A673 (cell line): Measurements from ENCODE around the gene CUX1. TPM values are rescaled to one million over a fixed set of nuclear protein-coding genes. Genes with fewer than 3 reads are reported as not detected.

Experiments used
- BruUV-seq: library from RNA; stranded (reverse); fragments of 400-500 nt; replicated peaks from 2 replicates; lab custom pipeline; 2021; lab: Mats Ljungman, UMichigan
- CTCF ChIA-PET: fragments of 300-600 bp; sonication (Branson Sonifier 250); formaldehyde crosslinking; loops from one replicate; lab custom pipeline; 2022; ENCODE audit warnings: antibody characterized with exemption; lab: Charles Lee
- POLR2A ChIA-PET: fragments of 300-600 bp; sonication (Branson Sonifier 250); formaldehyde crosslinking; loops from one replicate; lab custom pipeline; 2022; ENCODE audit warnings: antibody characterized with exemption; ENCODE audit not compliant: low non-redundant PET; lab: Charles Lee
- DNase-seq: peaks from one replicate; pipeline ENCODE4 v3.0.0-alpha.2; 2015; ENCODE audit warnings: low spot score
- H3K27ac ChIP-seq: fragments of 200-600 bp; sonication (generic); 2 replicates; pipeline ENCODE4 v1.5.1; 2016; ENCODE audit warnings: mixed run types, low read depth, mild to moderate bottlenecking, mixed read lengths, antibody characterized with exemption, low read length; ENCODE audit not compliant: poor library complexity, severe bottlenecking
- H3K27me3 ChIP-seq: fragments of 200-600 bp; sonication (generic); replicated peaks from 2 replicates; pipeline ENCODE4 v1.6.1; 2017; ENCODE audit warnings: mixed run types, low read depth, mild to moderate bottlenecking, mixed read lengths, antibody characterized with exemption, low read length; ENCODE audit not compliant: insufficient read depth, poor library complexity
- H3K36me3 ChIP-seq: fragments of 200-600 bp; sonication (generic); 2 replicates; pipeline ENCODE4 v1.6.1; 2016; ENCODE audit warnings: mixed run types, mild to moderate bottlenecking, mixed read lengths, antibody characterized with exemption, low read length; ENCODE audit not compliant: insufficient read depth, poor library complexity, severe bottlenecking
- H3K4me1 ChIP-seq: fragments of 200-600 bp; sonication (generic); 2 replicates; pipeline ENCODE4 v1.6.1; 2017; ENCODE audit warnings: mixed run types, mild to moderate bottlenecking, mixed read lengths, antibody characterized with exemption, low read length; ENCODE audit not compliant: insufficient read depth, poor library complexity, severe bottlenecking
- H3K4me3 ChIP-seq: fragments of 200-600 bp; sonication (generic); 2 replicates; pipeline ENCODE4 v1.5.1; 2016; ENCODE audit warnings: low read depth, mixed run types, mild to moderate bottlenecking, mixed read lengths, low read length; ENCODE audit not compliant: poor library complexity, severe bottlenecking
- H3K9me3 ChIP-seq: fragments of 200-600 bp; sonication (generic); 2 replicates; pipeline ENCODE4 v1.6.1; 2016; ENCODE audit warnings: mixed run types, low read depth, mild to moderate bottlenecking, mixed read lengths, antibody characterized with exemption, low read length; ENCODE audit not compliant: poor library complexity, severe bottlenecking
- CTCF ChIP-seq: fragments of 300-800, 200-600 bp; sonication (generic); conservative IDR thresholded peaks from 2 replicates; pipeline ENCODE4 v1.5.1; 2017; ENCODE audit warnings: low read depth, mild to moderate bottlenecking, antibody characterized with exemption, low read length, moderate library complexity, mixed read lengths
- EZH2 ChIP-seq: fragments of 200-600 bp; sonication (generic); IDR thresholded peaks from 2 replicates; pipeline ENCODE4 v1.6.1; 2017; ENCODE audit warnings: borderline replicate concordance, low read depth, mild to moderate bottlenecking, mixed read lengths, antibody characterized with exemption, low read length; ENCODE audit not compliant: poor library complexity, severe bottlenecking
- intact Hi-C: fragments of 100-400 bp; cut with micrococcal nuclease; formaldehyde crosslinking; loops from one replicate; pipeline ENCODE4 v1.10.0; 2022; ENCODE audit not compliant: unreplicated experiment
- total RNA-seq: library from RNA; stranded (reverse); gene quantifications from 2 replicates; pipeline ENCODE4 v1.2.3, GENCODE V29; 2021

The CUX1 gene
- total RNA-seq, 1 experiment from 2014 or later, result 49.4 TPM

GRCh38 chr7:102191556-102192379, 374.3 kb downstream of the CUX1 start:
- CTCF ChIA-PET, result no interaction called here

GRCh38 chr7:102192790-102193189, 375.4 kb downstream of the CUX1 start:
- intact Hi-C loops, result no loop called here
- no peak for TF ChIP-seq CTCF
- no peak for TF ChIP-seq EZH2
- Histone ChIP-seq H3K27ac (no peak overlapping the region), H3K9me3 (no peaks in the 10 kb centered on the region), H3K4me1 (peaks cover 9% of the 10 kb centered on the region), H3K27me3 (no peaks in the 10 kb centered on the region), H3K4me3 (no peak overlapping the region), H3K36me3 (no peaks in the 10 kb centered on the region)
- BruUV-seq, result no TSS peak
- ChIA-PET POLR2A (no interaction called here), CTCF (no interaction called here)
- no peak for DNase-seq

More at GRCh38 chr7:102191556-102192379, 374.3 kb downstream of the CUX1 start:
- TF ChIP-seq CTCF (no peak), EZH2 (no peak)
- H3K27ac ChIP-seq, result no peak overlapping the region
- no peak for DNase-seq
- H3K27me3 ChIP-seq, result no peaks in the 10 kb centered on the region
- intact Hi-C loops, result no loop called here
- no TSS peak for BruUV-seq
- POLR2A ChIA-PET, result no interaction called here
- peaks cover 9% of the 10 kb centered on the region for H3K4me1 ChIP-seq
- H3K9me3 ChIP-seq, result no peaks in the 10 kb centered on the region
- no peak overlapping the region for H3K4me3 ChIP-seq
- no peaks in the 10 kb centered on the region for H3K36me3 ChIP-seq

- Histone ChIP-seq H3K4me3 (no peak overlapping the region), H3K27ac (no peak overlapping the region), H3K4me1 (peaks cover 9% of the 10 kb centered on the region), H3K27me3 (no peaks in the 10 kb centered on the region), H3K9me3 (no peaks in the 10 kb centered on the region), H3K36me3 (no peaks in the 10 kb centered on the region)
- POLR2A ChIA-PET, result interaction anchor here (0.7 kb wide), 1 partner anchor 408 kb away, joined by 9 read pairs; no protein-coding TSS in a partner anchor
- CTCF ChIA-PET, result no interaction called here
- intact Hi-C loops, result no loop called here
- no peak for DNase-seq
- no peak for TF ChIP-seq EZH2
- TF ChIP-seq CTCF, result no peak
- no TSS peak for BruUV-seq
These were observed 376.4 kb downstream of the CUX1 start for GRCh38 chr7:102193806-102194205.
